Adrenal gland (tissue), 5 donors: ENCODE results near the gene ADGRB2.

ENCODE experiments used
- CTCF ChIP-seq, 6 experiments: fragments of 450-650 bp in 4 of 6; fragments of 200-600 bp in 2 of 6; sonication (generic) in 1 of 6; IDR thresholded peaks; 1 replicate in 5 of 6; 2 replicates in 1 of 6; pipeline versions ENCODE4 v1.5.1 to v1.8.0; 2016 to 2021; ENCODE audit warnings: antibody characterized with exemption in 6 of 6, mild to moderate bottlenecking in 2 of 6, moderate library complexity in 1 of 6
- POLR2A ChIP-seq, 2 donors: fragments of 450-650 bp; IDR thresholded peaks; one replicate each; pipeline ENCODE4 v1.6.1; 2017; ENCODE audit warnings: antibody characterized with exemption in 2 of 2, mild to moderate bottlenecking in 2 of 2, moderate library complexity in 1 of 2
- donor health status: DM: no; HTN: no; CAD: no.

GRCh38 chr1:31764312-31765040, at the start of gene ADGRB2:
- no peak for TF ChIP-seq POLR2A (IDR thresholded peaks at IDR 0.05)
- no peak for TF ChIP-seq CTCF (IDR thresholded peaks at IDR 0.05)
